Endodermal cell (in vitro differentiated cells): Measurements from ENCODE around the gene ZFYVE21. TPM values are rescaled to one million over a fixed set of nuclear protein-coding genes. Genes with fewer than 3 reads are reported as not detected.
A peak's percentile ranks its signal among the peaks of the same experiment; 100 is the strongest.

Experiments used
- DNase-seq: peaks from one replicate; pipeline ENCODE4 v3.0.0-alpha.2; 2017
- H3K27ac ChIP-seq: 2 replicates; pipeline ENCODE4 v1.5.1; 2013; ENCODE audit warnings: mild to moderate bottlenecking, low read depth, low read length, moderate library complexity
- H3K27me3 ChIP-seq: 2 replicates; pipeline ENCODE4 v1.6.1; 2013; ENCODE audit warnings: mild to moderate bottlenecking, low read length, moderate library complexity; ENCODE audit not compliant: insufficient read depth, control insufficient read depth, poor library complexity, severe bottlenecking
- H3K36me3 ChIP-seq: 2 replicates; pipeline ENCODE4 v1.7.0; 2013; ENCODE audit warnings: mild to moderate bottlenecking, low read length, moderate library complexity; ENCODE audit not compliant: control insufficient read depth, insufficient read depth
- H3K4me1 ChIP-seq: one replicate; pipeline ENCODE4 v1.7.0; 2013; ENCODE audit warnings: low read length; ENCODE audit not compliant: control insufficient read depth, insufficient read depth
- H3K4me3 ChIP-seq: 2 replicates; pipeline ENCODE4 v1.5.1; 2013; ENCODE audit warnings: mild to moderate bottlenecking, low read length, moderate library complexity
- H3K9ac ChIP-seq: 2 replicates; pipeline ENCODE4 v1.6.1; 2013; ENCODE audit warnings: mild to moderate bottlenecking, low read length, moderate library complexity; ENCODE audit not compliant: poor library complexity, severe bottlenecking; ENCODE audit errors: extremely low read depth
- H3K9me3 ChIP-seq: 2 replicates; pipeline ENCODE4 v1.6.1; 2013; ENCODE audit warnings: mild to moderate bottlenecking, low read length, moderate library complexity; ENCODE audit not compliant: control insufficient read depth
- H3K27ac Mint-ChIP-seq: 2 replicates; pipeline ENCODE4 v1.8.0; 2020; ENCODE audit warnings: mixed read lengths
- H3K27me3 Mint-ChIP-seq: 2 replicates; pipeline ENCODE4 v1.8.0; 2021; ENCODE audit warnings: mild to moderate bottlenecking, mixed read lengths; ENCODE audit not compliant: insufficient read depth
- H3K36me3 Mint-ChIP-seq: 2 replicates; pipeline ENCODE4 v1.8.0; 2020; ENCODE audit warnings: low read depth, mixed read lengths
- H3K4me1 Mint-ChIP-seq: 2 replicates; pipeline ENCODE4 v1.8.0; 2020; ENCODE audit warnings: mixed read lengths
- H3K4me3 Mint-ChIP-seq: 2 replicates; pipeline ENCODE4 v1.8.0; 2020; ENCODE audit warnings: mild to moderate bottlenecking, moderate library complexity, mixed read lengths
- H3K9me3 Mint-ChIP-seq: 2 replicates; pipeline ENCODE4 v1.8.0; 2020; ENCODE audit warnings: mild to moderate bottlenecking, mixed read lengths
- WGBS, 2 experiments: methylation state at CpG; one replicate each; pipeline versions ENCODE4 v1.1.5 to v1.1.7; 2013; ENCODE audit warnings: missing lambda C conversion rate in 2 of 2, mixed read lengths in 1 of 2; ENCODE audit not compliant: insufficient coverage in 1 of 2, insufficient read length in 1 of 2; 5-methylcytosine and 5-hydroxymethylcytosine counted together
- total RNA-seq, 2 donors: library from RNA; stranded (reverse); fragmentation: NEBNext Ultra II Directional in 1 of 2; extraction: Animal tissue kit (Norgen Biotek cat#: 25700) in 1 of 2; gene quantifications; 2 replicates in 1 of 2; 3 replicates in 1 of 2; pipeline ENCODE4 v1.2.1, GENCODE V29; 2021
- TF ChIP-seq, protein P1 (sequence below): fragments of 200-600 bp; sonication (generic); conservative IDR thresholded peaks from 2 replicates; pipeline ENCODE4 v1.5.0; 2021; ENCODE audit warnings: antibody characterized with exemption, mild to moderate bottlenecking

ZFYVE21 gene
- total RNA-seq, 2 donors from 2014 or later: 42.5 to 55.6 TPM

DNA sequence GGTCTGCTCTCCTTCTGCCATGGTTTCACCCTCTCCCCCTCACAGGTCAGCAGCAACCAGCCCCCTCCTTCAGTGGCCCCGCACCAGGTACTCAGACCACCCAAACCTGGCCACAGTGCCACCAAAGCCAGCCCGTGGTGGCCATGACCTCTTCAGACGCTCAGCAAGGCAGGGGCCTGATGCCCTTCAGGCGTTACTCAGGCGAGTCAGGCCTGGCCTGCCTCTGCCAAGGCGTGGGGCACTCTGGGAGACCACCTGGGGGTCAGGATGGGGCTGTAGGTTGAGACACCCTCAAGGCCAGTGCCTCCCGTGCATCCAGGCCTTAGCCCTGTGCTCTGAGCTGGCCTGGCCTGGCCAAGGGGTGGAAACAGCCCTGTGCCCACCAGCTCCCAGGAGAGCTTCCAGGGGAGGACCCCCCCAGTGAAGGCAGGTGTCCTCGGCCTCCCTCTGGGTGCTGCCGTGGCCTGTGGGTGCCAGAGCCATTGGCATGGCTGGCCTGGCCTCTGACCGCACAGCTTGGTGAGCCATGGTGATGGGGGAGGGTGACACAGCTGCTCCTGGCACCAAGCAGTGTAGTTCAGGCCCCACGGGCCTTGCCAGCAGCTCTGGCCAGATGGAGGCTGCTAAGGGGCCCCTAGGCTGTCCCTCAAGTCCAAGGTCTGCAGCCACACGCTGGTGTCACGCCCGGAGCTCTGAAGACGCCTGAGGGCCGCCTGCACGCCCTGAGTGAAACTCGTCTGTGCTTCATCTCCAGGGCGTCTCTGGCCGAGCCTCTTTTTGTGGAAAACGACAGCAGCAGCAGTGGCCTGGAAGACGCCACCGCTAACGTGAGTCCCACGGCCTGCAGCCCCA is 15.5 kb upstream of the ZFYVE21 start:
- no peaks in the 10 kb centered on the region for H3K4me1 ChIP-seq
- Mint-ChIP-seq H3K9me3 (no peaks in the 10 kb centered on the region), H3K4me1 (peaks cover 2% of the 10 kb centered on the region), H3K27ac (peak overlapping the region; percentile 58), H3K36me3 (peaks cover 40% of the 10 kb centered on the region), H3K27me3 (no peaks in the 10 kb centered on the region), H3K4me3 (no peak overlapping the region)
- no peaks in the 10 kb centered on the region for H3K27me3 ChIP-seq
- H3K27ac ChIP-seq: peak overlapping the region; percentile 66
- DNase-seq: no peak
- H3K4me3 ChIP-seq: no peak overlapping the region
- WGBS, 2 experiments: 92 to 93% methylated on average over 18 to 25 of the region's 25 CpGs
- peaks cover 71% of the 10 kb centered on the region for H3K36me3 ChIP-seq
- TF ChIP-seq, protein P1, sequence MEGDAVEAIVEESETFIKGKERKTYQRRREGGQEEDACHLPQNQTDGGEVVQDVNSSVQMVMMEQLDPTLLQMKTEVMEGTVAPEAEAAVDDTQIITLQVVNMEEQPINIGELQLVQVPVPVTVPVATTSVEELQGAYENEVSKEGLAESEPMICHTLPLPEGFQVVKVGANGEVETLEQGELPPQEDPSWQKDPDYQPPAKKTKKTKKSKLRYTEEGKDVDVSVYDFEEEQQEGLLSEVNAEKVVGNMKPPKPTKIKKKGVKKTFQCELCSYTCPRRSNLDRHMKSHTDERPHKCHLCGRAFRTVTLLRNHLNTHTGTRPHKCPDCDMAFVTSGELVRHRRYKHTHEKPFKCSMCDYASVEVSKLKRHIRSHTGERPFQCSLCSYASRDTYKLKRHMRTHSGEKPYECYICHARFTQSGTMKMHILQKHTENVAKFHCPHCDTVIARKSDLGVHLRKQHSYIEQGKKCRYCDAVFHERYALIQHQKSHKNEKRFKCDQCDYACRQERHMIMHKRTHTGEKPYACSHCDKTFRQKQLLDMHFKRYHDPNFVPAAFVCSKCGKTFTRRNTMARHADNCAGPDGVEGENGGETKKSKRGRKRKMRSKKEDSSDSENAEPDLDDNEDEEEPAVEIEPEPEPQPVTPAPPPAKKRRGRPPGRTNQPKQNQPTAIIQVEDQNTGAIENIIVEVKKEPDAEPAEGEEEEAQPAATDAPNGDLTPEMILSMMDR: no peak
- H3K9ac ChIP-seq: no peak overlapping the region
- no peaks in the 10 kb centered on the region for H3K9me3 ChIP-seq

DNA sequence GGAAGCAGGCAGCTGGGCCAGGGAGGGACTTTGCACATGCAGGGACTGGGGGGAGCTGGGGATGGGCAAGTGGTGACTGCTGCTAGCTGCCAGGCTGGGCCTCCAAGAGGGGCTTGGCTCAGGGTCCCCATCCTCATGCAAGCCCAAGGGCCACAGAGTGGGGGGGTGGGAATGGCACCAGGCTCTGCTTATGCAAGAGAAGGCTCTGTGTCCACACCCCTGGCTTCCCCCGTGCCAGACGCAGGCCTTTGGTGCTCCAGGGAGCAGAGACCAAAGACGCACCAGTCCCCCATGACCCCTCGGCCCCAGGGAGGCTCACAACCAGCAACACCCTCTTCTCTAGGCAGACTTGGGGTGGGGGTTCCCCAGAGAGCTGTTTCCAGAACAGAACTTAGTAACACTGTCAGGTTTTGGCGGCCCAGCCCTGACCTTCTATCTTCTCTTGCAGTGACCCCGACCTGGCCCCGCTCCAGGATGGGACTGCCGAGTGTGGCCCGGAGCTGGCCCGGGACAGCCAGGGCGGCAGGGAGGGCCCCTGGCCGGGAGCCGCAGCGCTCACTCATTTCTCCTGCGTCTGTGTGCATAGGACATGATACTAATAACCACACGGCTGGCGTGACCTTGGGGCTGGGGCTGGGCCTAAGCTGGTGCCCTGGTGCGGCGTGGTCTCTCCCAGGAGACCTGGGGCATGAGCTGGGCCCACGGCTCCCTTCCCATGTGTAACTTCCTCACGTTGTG is 14.7 kb upstream of the ZFYVE21 start:
- Mint-ChIP-seq H3K4me3 (no peak overlapping the region), H3K36me3 (peaks cover 41% of the 10 kb centered on the region), H3K27ac (no peak overlapping the region), H3K9me3 (no peaks in the 10 kb centered on the region), H3K4me1 (peaks cover 2% of the 10 kb centered on the region), H3K27me3 (no peaks in the 10 kb centered on the region)
- DNase-seq: no peak
- Histone ChIP-seq H3K27me3 (no peaks in the 10 kb centered on the region), H3K36me3 (peaks cover 73% of the 10 kb centered on the region), H3K4me1 (no peaks in the 10 kb centered on the region), H3K9ac (no peak overlapping the region), H3K4me3 (no peak overlapping the region), H3K9me3 (no peaks in the 10 kb centered on the region), H3K27ac (peak overlapping the region; percentile 49)
- TF ChIP-seq, protein P1: no peak
- WGBS, 2 experiments: 94 to 95% methylated on average over 6 to 19 of the region's 21 CpGs

DNA sequence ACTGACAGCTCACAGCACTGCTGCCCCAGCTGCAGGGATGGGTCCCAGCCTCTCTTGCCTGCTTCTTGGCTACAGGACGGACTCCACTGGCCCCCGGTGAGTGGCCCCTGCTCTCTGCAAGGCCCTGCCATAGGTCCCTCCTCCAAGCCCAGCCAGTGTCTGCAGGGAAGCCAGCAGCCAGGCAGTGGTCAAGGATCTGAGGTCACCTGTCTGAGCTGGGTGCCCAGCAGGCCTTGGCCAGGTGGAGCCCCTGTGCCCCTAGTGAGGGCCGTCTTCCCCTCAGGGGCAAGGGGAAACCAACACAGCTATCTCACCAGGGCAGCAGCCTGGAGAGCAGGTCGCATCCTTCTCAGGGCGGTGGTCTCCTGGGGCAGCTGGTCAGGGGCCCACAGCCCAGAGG is 13.5 kb upstream of the ZFYVE21 start:
- WGBS, 2 experiments: 90 to 94% methylated on average over 2 to 5 of the region's 5 CpGs

More for the DNA sequence above, 13.5 kb upstream of the ZFYVE21 start:
- H3K27me3 Mint-ChIP-seq: no peaks in the 10 kb centered on the region
- Histone ChIP-seq H3K27me3 (no peaks in the 10 kb centered on the region), H3K4me3 (no peak overlapping the region), H3K36me3 (peaks cover 73% of the 10 kb centered on the region), H3K9me3 (no peaks in the 10 kb centered on the region), H3K4me1 (no peaks in the 10 kb centered on the region), H3K27ac (no peak overlapping the region), H3K9ac (no peak overlapping the region)
- no peak overlapping the region for H3K4me3 Mint-ChIP-seq
- no peak for DNase-seq
- no peak overlapping the region for H3K27ac Mint-ChIP-seq
- H3K9me3 Mint-ChIP-seq: no peaks in the 10 kb centered on the region
- H3K36me3 Mint-ChIP-seq: peaks cover 38% of the 10 kb centered on the region
- TF ChIP-seq, protein P1: no peak
- H3K4me1 Mint-ChIP-seq: no peaks in the 10 kb centered on the region
